ENCODE results near the gene ECSCR.
"Not testable (repeated sequence)": the region's sequence is repeated elsewhere in the genome, so short reads cannot be mapped to it uniquely, and the experiment has no call there.

The ECSCR gene

GRCh38 chr5:139462586-139463276 lies at the start of gene ECSCR:
ECSCR (minus strand) TSS chr5:139462743; CDS start chr5:139462670, 73 bp downstream.
- DNase-seq (ENCODE audit: low read depth) = no peak

- DNase-seq (ENCODE audit: low read depth) = not testable (repeated sequence)
Measured at GRCh38 chr5:139504722-139505121, 42.2 kb upstream of the ECSCR start.

GRCh38 chr5:139503879-139504278 lies 41.3 kb upstream of the ECSCR start:
- DNase-seq (ENCODE audit: low read depth) = not testable (repeated sequence)

- DNase-seq (ENCODE audit: low read depth) = peak; percentile 59
Measured at GRCh38 chr5:139503036-139503817, 40.7 kb upstream of the ECSCR start.

- DNase-seq (ENCODE audit: low read depth) = no peak
Measured at GRCh38 chr5:139501381-139501780, 38.8 kb upstream of the ECSCR start.

GRCh38 chr5:139495638-139496435 lies 33.3 kb upstream of the ECSCR start:
- no peak for DNase-seq (ENCODE audit: low read depth)

- DNase-seq (ENCODE audit: low read depth) = no peak
Measured at GRCh38 chr5:139494832-139495231, 32.3 kb upstream of the ECSCR start.

GRCh38 chr5:139494256-139494655 lies 31.7 kb upstream of the ECSCR start:
- no peak for DNase-seq (ENCODE audit: low read depth)

GRCh38 chr5:139492700-139493192 lies 30.2 kb upstream of the ECSCR start:
- no peak for DNase-seq (ENCODE audit: low read depth)

- DNase-seq (ENCODE audit: low read depth) = peak; percentile 57
Measured at GRCh38 chr5:139488260-139488659, 25.7 kb upstream of the ECSCR start.

GRCh38 chr5:139486201-139486600 lies 23.7 kb upstream of the ECSCR start:
- no peak for DNase-seq (ENCODE audit: low read depth)

GRCh38 chr5:139482890-139483208 lies 20.3 kb upstream of the ECSCR start:
- not testable (repeated sequence) for DNase-seq (ENCODE audit: low read depth)

- peak; percentile 88 for DNase-seq (ENCODE audit: low read depth)
Measured at GRCh38 chr5:139482050-139482889, 19.7 kb upstream of the ECSCR start, which contains the start of gene STING1. STING1 (minus strand) TSS chr5:139482758; CDS start chr5:139481704, 1,054 bp downstream.

- DNase-seq (ENCODE audit: low read depth) = no peak
Measured at GRCh38 chr5:139481580-139482049, 19.1 kb upstream of the ECSCR start.

- no peak for DNase-seq (ENCODE audit: low read depth)
Measured at GRCh38 chr5:139481122-139481533, 18.6 kb upstream of the ECSCR start.

GRCh38 chr5:139479729-139480128 lies 17.2 kb upstream of the ECSCR start:
- DNase-seq (ENCODE audit: low read depth) = not testable (repeated sequence)

GRCh38 chr5:139478657-139479423 lies 16.3 kb upstream of the ECSCR start:
- DNase-seq (ENCODE audit: low read depth) = not testable (repeated sequence)

- peak; percentile 66 for DNase-seq (ENCODE audit: low read depth)
Measured at GRCh38 chr5:139475865-139476617, 13.5 kb upstream of the ECSCR start.

GRCh38 chr5:139474890-139475791 lies 12.6 kb upstream of the ECSCR start:
- peak; percentile 83 for DNase-seq (ENCODE audit: low read depth)

Data from CMK (cell line).